Measurements from ENCODE around the gene RABAC1. TPM values are rescaled to one million over a fixed set of nuclear protein-coding genes. Genes with fewer than 3 reads are reported as not detected.

Gene RABAC1
- total RNA-seq, 1 experiment from 2014 or later = 94.0 TPM

GRCh38 chr19:41924151-41925145, 34.7 kb downstream of the RABAC1 start:
- Histone ChIP-seq H4K91ac (ENCODE audit: insufficient read length, low read depth, low read length) (no peak overlapping the region), H4K20me1 (ENCODE audit: control insufficient read depth, insufficient read depth, insufficient read length) (peaks cover 2% of the 10 kb centered on the region), H2BK15ac (ENCODE audit: low read depth, low read length) (no peak overlapping the region), H3K4me1 (ENCODE audit: insufficient read depth, low read length) (peaks cover 5% of the 10 kb centered on the region; the same call in 1 of the 2 replicates), H2AFZ (ENCODE audit: low read length) (no peak overlapping the region), H3K4ac (ENCODE audit: low read depth, low read length) (no peak overlapping the region), H3K23ac (ENCODE audit: insufficient read length, low read depth, low read length) (no peak overlapping the region), H2BK12ac (ENCODE audit: insufficient read length, low read depth, low read length) (no peak overlapping the region), H4K8ac (replicated peaks; ENCODE audit: insufficient read length, low read depth, low read length) (no peak overlapping the region), H3K23me2 (ENCODE audit: insufficient read length, low read depth, low read length, poor library complexity, severe bottlenecking) (peaks cover 2% of the 10 kb centered on the region), H3K18ac (ENCODE audit: insufficient read length, low read depth, low read length) (no peak overlapping the region), H2AK5ac (ENCODE audit: insufficient read length, low read length) (no peak overlapping the region), H2BK20ac (ENCODE audit: low read depth, low read length, poor library complexity, severe bottlenecking) (no peak overlapping the region), H3K9me3 (ENCODE audit: control insufficient read depth, low read depth, low read length) (no peaks in the 10 kb centered on the region), H3K9ac (ENCODE audit: extremely low read depth, insufficient read length, low read length) (no peak overlapping the region), H3K4me2 (ENCODE audit: insufficient read depth, insufficient read length, low read length) (no peak overlapping the region), H2BK5ac (ENCODE audit: insufficient read length, low read length) (no peak overlapping the region), H3K14ac (ENCODE audit: insufficient read depth, low read length) (no peak overlapping the region), H4K5ac (ENCODE audit: insufficient read length, low read depth, low read length) (no peak overlapping the region), H3K79me2 (ENCODE audit: insufficient read depth, low read length) (no peaks in the 10 kb centered on the region), H2BK120ac (ENCODE audit: low read depth, low read length, poor library complexity, severe bottlenecking) (no peak overlapping the region), H3K79me1 (ENCODE audit: insufficient read depth, low read depth, low read length, poor library complexity, severe bottlenecking) (no peaks in the 10 kb centered on the region), H3K56ac (ENCODE audit: insufficient read length, low read depth, low read length) (no peak overlapping the region), H3K27ac (ENCODE audit: insufficient read length, low read depth, low read length) (no peak overlapping the region), H3K27me3 (ENCODE audit: insufficient read depth, low read length) (peaks cover 91% of the 10 kb centered on the region), H3T11ph (ENCODE audit: low read length) (no peak overlapping the region)
- Mint-ChIP-seq H3K9me3 (peaks cover 0 to 3% of the 10 kb centered on the region in 2 experiments; a peak in 3 of 5 replicates), H3K27ac (no peak overlapping the region), H3K27me3 (ENCODE audit: low read depth) (peaks cover 16% of the 10 kb centered on the region), H3K4me3 (no peak overlapping the region), H3K4me1 (peaks cover 7 to 25% of the 10 kb centered on the region in 2 experiments), H3K36me3 (ENCODE audit: insufficient read depth in 1 of 3, low read depth in 3 of 3) (no peaks in the 10 kb centered on the region)
- WGBS (ENCODE audit: extremely low coverage, insufficient read length, low lambda C conversion rate) = no CpG with 5 or more reads among the region's 13 CpGs
- TF ChIP-seq, protein P1, sequence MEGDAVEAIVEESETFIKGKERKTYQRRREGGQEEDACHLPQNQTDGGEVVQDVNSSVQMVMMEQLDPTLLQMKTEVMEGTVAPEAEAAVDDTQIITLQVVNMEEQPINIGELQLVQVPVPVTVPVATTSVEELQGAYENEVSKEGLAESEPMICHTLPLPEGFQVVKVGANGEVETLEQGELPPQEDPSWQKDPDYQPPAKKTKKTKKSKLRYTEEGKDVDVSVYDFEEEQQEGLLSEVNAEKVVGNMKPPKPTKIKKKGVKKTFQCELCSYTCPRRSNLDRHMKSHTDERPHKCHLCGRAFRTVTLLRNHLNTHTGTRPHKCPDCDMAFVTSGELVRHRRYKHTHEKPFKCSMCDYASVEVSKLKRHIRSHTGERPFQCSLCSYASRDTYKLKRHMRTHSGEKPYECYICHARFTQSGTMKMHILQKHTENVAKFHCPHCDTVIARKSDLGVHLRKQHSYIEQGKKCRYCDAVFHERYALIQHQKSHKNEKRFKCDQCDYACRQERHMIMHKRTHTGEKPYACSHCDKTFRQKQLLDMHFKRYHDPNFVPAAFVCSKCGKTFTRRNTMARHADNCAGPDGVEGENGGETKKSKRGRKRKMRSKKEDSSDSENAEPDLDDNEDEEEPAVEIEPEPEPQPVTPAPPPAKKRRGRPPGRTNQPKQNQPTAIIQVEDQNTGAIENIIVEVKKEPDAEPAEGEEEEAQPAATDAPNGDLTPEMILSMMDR (conservative IDR thresholded peaks at IDR 0.05) = no peak
- DNase-seq = no peak
